ENCODE measurements around the gene BTRC.

The BTRC gene

DNA sequence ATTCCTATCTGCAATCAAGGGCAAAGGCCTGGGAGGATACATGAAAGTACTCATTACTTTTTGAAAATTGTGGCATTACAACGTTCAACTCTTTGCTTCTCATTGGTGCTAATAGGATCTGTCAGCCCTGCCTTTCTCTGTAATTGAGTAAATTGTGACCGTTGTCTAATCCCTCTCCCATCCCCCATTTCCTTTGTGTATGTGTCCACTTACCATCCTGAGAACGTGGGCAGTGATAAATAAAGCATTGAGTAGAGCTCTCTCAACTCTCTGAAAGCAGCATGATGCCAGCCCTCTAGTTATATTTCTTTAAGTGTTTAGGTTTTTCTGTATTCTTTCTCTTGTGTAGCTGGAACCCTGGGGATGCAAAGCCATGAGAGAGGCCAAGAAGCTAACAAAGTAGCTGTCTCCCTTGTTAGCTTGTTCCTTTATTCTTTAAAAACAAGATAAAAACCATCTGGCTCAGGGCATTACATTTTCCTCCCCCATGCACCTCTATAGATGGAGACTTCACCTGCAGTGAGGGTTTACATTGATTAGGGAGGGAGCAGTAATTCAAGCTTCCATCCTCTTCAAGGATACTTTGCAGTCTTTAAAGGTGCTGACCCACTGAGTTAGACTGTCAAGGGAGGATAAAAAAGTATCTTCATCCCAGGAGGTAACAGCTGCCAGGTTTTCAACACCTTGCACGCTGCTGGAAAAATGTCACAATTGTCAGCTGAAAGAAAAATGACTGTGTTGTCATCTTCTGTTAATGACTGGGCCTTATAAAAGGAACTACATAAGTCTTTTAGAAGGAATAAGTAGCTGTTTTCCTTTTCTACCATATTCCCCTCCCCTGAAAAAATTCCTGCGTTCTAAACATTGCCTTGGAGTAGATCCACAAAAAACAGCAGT is 112.3 kb downstream of the BTRC start:
- no peak overlapping the region for H3K4me3 ChIP-seq (ENCODE audit: low read length)
- H3K4me1 ChIP-seq (ENCODE audit: insufficient read depth, low read length): peaks cover 33% of the 10 kb centered on the region
- no peak overlapping the region for H3K9ac ChIP-seq (ENCODE audit: low read depth, low read length)
- H3K9me3 ChIP-seq (ENCODE audit: insufficient read depth, low read depth, low read length): no peaks in the 10 kb centered on the region
- H3K27me3 ChIP-seq (ENCODE audit: insufficient read depth, low read length): no peaks in the 10 kb centered on the region
- WGBS: 59% methylated on average over 4 of the region's 5 CpGs
- no peak overlapping the region for H3K27ac ChIP-seq (ENCODE audit: low read depth, low read length)
- no peaks in the 10 kb centered on the region for H3K36me3 ChIP-seq (ENCODE audit: insufficient read depth, low read length)

DNA sequence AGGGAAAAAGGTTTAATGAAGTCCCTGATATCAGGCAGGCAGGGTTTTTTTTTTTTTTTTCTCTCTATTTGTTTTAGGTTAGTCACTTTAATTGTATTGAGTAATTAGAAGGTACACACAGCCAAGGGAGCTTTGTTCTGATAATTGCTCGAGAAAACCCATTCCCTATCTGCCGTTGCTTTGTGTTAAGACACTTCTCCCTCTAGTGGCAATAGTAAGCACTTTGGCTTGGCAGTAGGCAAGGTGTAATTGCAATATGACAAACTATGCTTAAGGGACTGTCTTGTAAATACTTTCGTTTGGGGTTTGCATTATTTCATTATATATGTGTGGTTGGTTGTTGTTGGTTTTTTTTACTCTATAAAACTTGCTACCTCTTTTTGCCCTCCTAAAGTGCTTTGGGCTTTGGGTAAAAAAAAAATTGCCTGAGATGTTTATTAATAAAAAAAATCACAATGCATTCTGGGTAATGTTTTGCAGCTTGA is 113.4 kb downstream of the BTRC start:
- Histone ChIP-seq H3K36me3 (ENCODE audit: insufficient read depth, low read length) (no peaks in the 10 kb centered on the region), H3K9me3 (ENCODE audit: insufficient read depth, low read depth, low read length) (no peaks in the 10 kb centered on the region), H3K4me3 (ENCODE audit: low read length) (no peak overlapping the region), H3K27ac (ENCODE audit: low read depth, low read length) (no peak overlapping the region), H3K27me3 (ENCODE audit: insufficient read depth, low read length) (no peaks in the 10 kb centered on the region), H3K9ac (ENCODE audit: low read depth, low read length) (no peak overlapping the region), H3K4me1 (ENCODE audit: insufficient read depth, low read length) (peaks cover 33% of the 10 kb centered on the region)
- 8% methylated on average over 3 of the region's 3 CpGs for WGBS

DNA sequence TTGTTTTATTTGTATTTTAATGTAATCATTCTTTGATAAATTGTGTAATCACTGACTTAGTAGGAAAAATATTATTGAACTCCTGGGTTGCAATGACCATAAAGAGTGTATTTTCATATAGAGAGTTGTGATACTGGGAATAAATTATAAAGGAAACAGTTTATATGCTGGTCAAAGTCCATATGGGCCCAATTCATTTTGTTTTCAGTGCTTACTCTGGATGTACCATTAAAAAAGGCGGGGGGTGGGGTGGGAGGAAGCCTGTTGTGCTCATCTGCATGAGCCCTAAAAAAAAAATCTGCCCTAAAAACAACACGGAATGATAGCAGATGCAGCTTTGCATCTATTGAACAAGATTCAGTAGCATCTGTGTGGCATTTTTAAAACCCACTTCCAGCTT is 114.2 kb downstream of the BTRC start:
- WGBS: 75% methylated on average over 2 of the region's 2 CpGs
- Histone ChIP-seq H3K36me3 (ENCODE audit: insufficient read depth, low read length) (no peaks in the 10 kb centered on the region), H3K4me1 (ENCODE audit: insufficient read depth, low read length) (peaks cover 33% of the 10 kb centered on the region), H3K27me3 (ENCODE audit: insufficient read depth, low read length) (no peaks in the 10 kb centered on the region), H3K9ac (ENCODE audit: low read depth, low read length) (no peak overlapping the region), H3K27ac (ENCODE audit: low read depth, low read length) (no peak overlapping the region), H3K4me3 (ENCODE audit: low read length) (no peak overlapping the region), H3K9me3 (ENCODE audit: insufficient read depth, low read depth, low read length) (no peaks in the 10 kb centered on the region)

DNA sequence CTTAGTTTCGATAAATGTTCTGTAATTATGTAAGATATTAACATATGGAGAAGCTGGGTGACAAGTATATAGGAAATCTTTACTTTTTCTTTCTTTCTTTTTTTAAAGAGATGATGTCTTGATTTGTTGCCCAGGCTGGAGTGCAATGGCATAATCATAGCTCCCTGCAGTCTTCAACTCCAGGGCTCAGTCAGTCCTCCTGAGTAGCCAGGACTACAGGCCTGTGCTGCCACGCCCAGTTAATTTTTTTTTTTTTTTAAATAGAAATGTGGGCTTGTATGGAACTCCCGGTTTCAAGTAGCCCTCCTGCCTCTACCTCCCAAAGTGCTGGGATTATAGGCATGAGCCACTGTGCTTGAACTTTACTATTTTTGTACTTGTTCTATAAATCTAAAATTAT is 122.4 kb downstream of the BTRC start:
- H3K27me3 ChIP-seq (ENCODE audit: insufficient read depth, low read length): no peaks in the 10 kb centered on the region
- no peaks in the 10 kb centered on the region for H3K4me1 ChIP-seq (ENCODE audit: insufficient read depth, low read length)
- no peak overlapping the region for H3K9ac ChIP-seq (ENCODE audit: low read depth, low read length)
- no peak overlapping the region for H3K27ac ChIP-seq (ENCODE audit: low read depth, low read length)
- WGBS: 89% methylated on average over 1 of the region's 3 CpGs
- no peaks in the 10 kb centered on the region for H3K9me3 ChIP-seq (ENCODE audit: insufficient read depth, low read depth, low read length)
- peaks cover 6% of the 10 kb centered on the region; the same call in 1 of the 2 replicates for H3K36me3 ChIP-seq (ENCODE audit: insufficient read depth, low read length)
- no peak overlapping the region for H3K4me3 ChIP-seq (ENCODE audit: low read length)

DNA sequence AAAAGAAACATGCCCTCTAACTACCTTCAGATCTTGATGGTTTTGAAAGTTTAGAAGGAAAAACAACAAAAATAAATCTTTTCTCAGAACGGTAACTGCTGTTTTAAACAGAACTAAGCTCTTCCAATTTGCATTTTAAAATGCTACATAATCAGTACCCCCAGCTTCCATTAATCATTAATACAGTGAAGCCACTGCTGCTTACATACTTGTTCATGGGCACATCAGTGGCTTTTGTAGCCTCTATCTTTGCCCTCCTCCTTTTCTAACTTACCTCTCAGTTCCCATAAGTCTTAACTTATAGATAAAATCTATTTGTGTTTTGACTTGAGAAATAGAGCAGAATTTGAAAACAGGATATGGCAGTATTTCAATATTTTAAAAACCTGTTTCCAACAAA is 125.0 kb downstream of the BTRC start:
- no peak overlapping the region for H3K27ac ChIP-seq (ENCODE audit: low read depth, low read length)
- no peaks in the 10 kb centered on the region for H3K27me3 ChIP-seq (ENCODE audit: insufficient read depth, low read length)
- no peak overlapping the region for H3K9ac ChIP-seq (ENCODE audit: low read depth, low read length)
- no peak overlapping the region for H3K4me3 ChIP-seq (ENCODE audit: low read length)
- no peaks in the 10 kb centered on the region for H3K9me3 ChIP-seq (ENCODE audit: insufficient read depth, low read depth, low read length)
- H3K36me3 ChIP-seq (ENCODE audit: insufficient read depth, low read length): peaks cover 6% of the 10 kb centered on the region; the same call in 1 of the 2 replicates
- 95% methylated on average over 1 of the region's 1 CpG for WGBS
- no peaks in the 10 kb centered on the region for H3K4me1 ChIP-seq (ENCODE audit: insufficient read depth, low read length)

DNA sequence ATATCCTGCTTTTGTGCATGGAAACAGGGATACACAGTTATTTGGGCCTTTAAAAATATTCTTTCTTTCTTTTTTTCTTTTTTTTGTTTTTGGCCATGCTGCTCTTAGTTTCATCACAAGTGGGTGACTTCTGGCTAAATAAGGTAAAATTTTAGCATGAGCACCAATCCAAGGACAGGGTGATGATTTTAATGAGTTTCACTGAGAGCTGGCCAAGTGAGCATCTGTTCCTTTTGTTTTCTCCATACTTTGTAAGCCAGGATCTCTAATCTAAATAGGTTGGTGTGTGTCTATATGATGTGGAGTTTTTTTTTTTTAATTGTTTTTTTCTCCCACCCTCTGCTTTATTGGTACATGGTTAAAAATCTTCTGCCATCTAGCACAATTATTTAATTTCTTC is 127.3 kb downstream of the BTRC start:
- no peak overlapping the region for H3K9ac ChIP-seq (ENCODE audit: low read depth, low read length)
- H3K27ac ChIP-seq (ENCODE audit: low read depth, low read length): no peak overlapping the region
- H3K27me3 ChIP-seq (ENCODE audit: insufficient read depth, low read length): no peaks in the 10 kb centered on the region
- no peak overlapping the region for H3K4me3 ChIP-seq (ENCODE audit: low read length)
- H3K4me1 ChIP-seq (ENCODE audit: insufficient read depth, low read length): peaks cover 12% of the 10 kb centered on the region
- H3K9me3 ChIP-seq (ENCODE audit: insufficient read depth, low read depth, low read length): no peaks in the 10 kb centered on the region
- peaks cover 6% of the 10 kb centered on the region; the same call in 1 of the 2 replicates for H3K36me3 ChIP-seq (ENCODE audit: insufficient read depth, low read length)

DNA sequence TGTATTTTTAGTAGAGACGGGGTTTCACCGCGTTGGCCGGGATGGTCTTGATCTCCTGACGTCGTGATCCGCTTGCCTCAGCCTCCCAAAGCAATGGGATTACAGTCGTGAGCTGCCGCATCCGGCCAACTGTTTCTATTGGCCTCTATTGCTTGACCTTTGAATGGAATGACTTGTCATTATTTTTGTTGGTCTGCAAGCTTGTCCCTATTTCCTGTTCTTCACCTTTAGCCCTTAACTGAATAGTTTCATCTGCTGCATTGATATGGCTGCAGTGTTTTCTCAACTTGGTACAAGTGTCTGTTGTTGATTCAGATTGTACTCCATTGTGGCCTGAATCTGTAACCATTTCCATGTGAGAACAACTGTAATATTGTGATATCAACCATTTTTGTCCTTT is 128.6 kb downstream of the BTRC start:
- 97% methylated on average over 10 of the region's 10 CpGs for WGBS
- Histone ChIP-seq H3K9ac (ENCODE audit: low read depth, low read length) (no peak overlapping the region), H3K4me1 (ENCODE audit: insufficient read depth, low read length) (peaks cover 24% of the 10 kb centered on the region), H3K9me3 (ENCODE audit: insufficient read depth, low read depth, low read length) (no peaks in the 10 kb centered on the region), H3K27me3 (ENCODE audit: insufficient read depth, low read length) (no peaks in the 10 kb centered on the region), H3K27ac (ENCODE audit: low read depth, low read length) (no peak overlapping the region), H3K36me3 (ENCODE audit: insufficient read depth, low read length) (peaks cover 6% of the 10 kb centered on the region; the same call in 1 of the 2 replicates), H3K4me3 (ENCODE audit: low read length) (no peak overlapping the region)

DNA sequence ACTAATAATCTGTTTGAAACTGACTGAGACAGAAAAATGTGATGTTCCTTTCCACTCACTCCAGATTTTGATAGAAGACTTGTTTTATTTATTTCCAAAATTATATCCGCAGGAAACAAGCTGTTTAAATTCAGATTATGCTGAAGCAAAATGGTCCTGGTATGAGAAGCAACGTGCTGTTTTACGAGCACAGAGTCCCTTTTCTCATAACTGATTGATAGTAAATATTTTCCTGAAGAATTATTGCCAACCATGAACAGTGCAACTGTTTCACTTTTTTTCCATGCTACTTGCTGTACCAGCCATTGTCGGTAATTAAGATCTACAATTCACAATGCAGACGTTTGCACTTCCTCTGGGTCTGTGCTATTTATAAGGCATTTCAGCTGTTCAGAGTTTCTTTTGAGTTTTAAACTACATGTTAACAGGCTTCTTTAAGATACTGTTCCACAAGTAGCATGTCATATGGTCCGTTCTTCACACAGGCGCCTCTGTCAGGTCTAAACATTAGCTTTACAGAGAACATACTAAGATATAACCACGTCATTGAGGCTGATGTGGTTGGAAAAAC is 130.3 kb downstream of the BTRC start:
- WGBS: 95% methylated on average over 7 of the region's 8 CpGs
- H3K9me3 ChIP-seq (ENCODE audit: insufficient read depth, low read depth, low read length): no peaks in the 10 kb centered on the region
- H3K4me3 ChIP-seq (ENCODE audit: low read length): no peak overlapping the region
- peaks cover 6% of the 10 kb centered on the region; the same call in 1 of the 2 replicates for H3K36me3 ChIP-seq (ENCODE audit: insufficient read depth, low read length)
- H3K9ac ChIP-seq (ENCODE audit: low read depth, low read length): no peak overlapping the region
- H3K4me1 ChIP-seq (ENCODE audit: insufficient read depth, low read length): peaks cover 41% of the 10 kb centered on the region
- no peak overlapping the region for H3K27ac ChIP-seq (ENCODE audit: low read depth, low read length)
- no peaks in the 10 kb centered on the region for H3K27me3 ChIP-seq (ENCODE audit: insufficient read depth, low read length)

DNA sequence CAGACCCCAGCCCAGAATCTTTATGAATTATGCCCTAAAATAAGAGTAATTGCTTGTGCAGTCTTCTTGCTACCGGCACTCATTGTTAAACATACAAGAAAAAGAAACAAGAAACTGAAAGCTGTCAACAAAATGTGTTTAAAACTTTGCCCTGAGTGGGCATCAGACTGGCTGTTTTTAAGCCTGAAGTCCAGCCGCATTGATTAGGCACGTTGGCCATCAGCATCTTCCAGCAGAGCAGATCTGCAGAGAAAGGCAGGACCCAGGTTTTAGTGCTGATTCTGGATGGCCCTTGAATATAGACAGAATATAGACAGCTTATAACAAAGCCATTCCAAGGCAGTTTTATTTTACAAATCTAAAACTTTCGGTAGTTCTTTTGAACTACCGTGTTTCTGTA is 131.2 kb downstream of the BTRC start:
- H3K27me3 ChIP-seq (ENCODE audit: insufficient read depth, low read length): no peaks in the 10 kb centered on the region
- H3K4me3 ChIP-seq (ENCODE audit: low read length): no peak overlapping the region
- H3K9me3 ChIP-seq (ENCODE audit: insufficient read depth, low read depth, low read length): no peaks in the 10 kb centered on the region
- WGBS: 87% methylated on average over 5 of the region's 5 CpGs
- peaks cover 49% of the 10 kb centered on the region for H3K4me1 ChIP-seq (ENCODE audit: insufficient read depth, low read length)
- H3K36me3 ChIP-seq (ENCODE audit: insufficient read depth, low read length): no peaks in the 10 kb centered on the region
- H3K27ac ChIP-seq (ENCODE audit: low read depth, low read length): no peak overlapping the region
- no peak overlapping the region for H3K9ac ChIP-seq (ENCODE audit: low read depth, low read length)

DNA sequence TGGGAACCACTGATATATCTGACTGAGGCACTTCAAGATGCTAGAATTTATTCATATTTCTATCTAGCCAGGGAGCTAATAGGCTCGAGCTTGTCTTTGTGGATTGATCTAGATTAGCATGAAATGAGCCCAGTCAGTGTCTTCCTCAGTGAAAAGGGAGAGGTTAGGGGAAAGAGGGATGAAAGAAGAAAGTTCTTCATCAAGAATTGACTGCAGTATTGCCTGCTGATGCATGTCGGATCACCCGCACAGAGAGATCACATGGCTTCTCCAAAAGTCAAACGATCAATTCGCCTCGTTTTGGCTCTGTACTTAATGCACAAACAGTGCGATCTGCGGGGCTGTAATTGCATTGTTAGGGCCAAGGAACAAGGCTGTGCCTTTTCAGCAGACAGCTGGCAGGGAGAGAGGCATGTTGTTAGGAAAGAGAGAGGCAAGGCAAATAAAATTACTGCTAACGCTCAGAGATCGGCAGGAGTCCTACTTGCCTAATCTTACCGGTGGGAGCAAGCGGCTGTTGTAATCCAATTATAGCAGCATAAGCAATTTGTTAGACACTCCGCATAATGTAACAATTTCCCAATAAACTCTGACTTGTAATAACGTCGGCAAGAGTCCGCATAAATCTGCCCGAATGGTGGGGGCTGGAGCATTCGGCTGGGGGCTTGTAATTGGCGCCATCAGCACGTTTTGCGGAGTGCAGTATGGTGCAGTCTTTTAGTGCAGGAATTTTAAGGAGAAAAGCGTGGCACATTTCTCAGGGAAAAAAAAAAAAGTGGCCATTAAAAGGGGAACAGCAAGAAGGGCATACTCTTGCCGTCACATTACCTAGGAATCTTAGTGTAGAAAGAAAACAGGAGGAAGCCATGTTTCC is 132.0 kb downstream of the BTRC start:
- Histone ChIP-seq H3K9ac (ENCODE audit: low read depth, low read length) (peak overlapping the region; percentile 0; the same call in 1 of the 2 replicates), H3K27ac (ENCODE audit: low read depth, low read length) (peak overlapping the region; percentile 14; the same call in 1 of the 2 replicates), H3K4me1 (ENCODE audit: insufficient read depth, low read length) (peaks cover 52% of the 10 kb centered on the region), H3K4me3 (ENCODE audit: low read length) (peak overlapping the region; percentile 37), H3K9me3 (ENCODE audit: insufficient read depth, low read depth, low read length) (no peaks in the 10 kb centered on the region), H3K36me3 (ENCODE audit: insufficient read depth, low read length) (no peaks in the 10 kb centered on the region), H3K27me3 (ENCODE audit: insufficient read depth, low read length) (no peaks in the 10 kb centered on the region)
- 50% methylated on average over 23 of the region's 23 CpGs for WGBS

DNA sequence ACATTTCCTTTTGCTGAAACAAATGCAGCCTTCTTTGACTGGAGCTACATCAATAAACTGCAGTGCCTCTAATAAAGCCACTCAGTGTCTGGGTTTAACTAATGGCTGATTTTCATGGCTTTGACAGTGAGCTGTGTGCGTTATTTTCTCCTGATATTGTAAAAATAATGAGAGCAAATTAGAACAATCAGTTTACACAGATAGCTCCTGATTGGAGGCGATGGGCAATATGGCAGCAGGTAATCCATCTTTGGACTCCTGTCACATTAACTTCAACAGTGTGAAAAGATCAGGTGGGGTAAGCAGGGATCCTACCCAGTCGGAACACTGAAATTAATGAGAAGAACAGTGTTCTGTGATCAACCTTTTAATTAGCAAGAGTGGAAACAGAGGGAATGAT is 133.4 kb downstream of the BTRC start:
- no peak overlapping the region for H3K27ac ChIP-seq (ENCODE audit: low read depth, low read length)
- no peaks in the 10 kb centered on the region for H3K27me3 ChIP-seq (ENCODE audit: insufficient read depth, low read length)
- no peak overlapping the region for H3K4me3 ChIP-seq (ENCODE audit: low read length)
- no peaks in the 10 kb centered on the region for H3K36me3 ChIP-seq (ENCODE audit: insufficient read depth, low read length)
- WGBS: 96% methylated on average over 3 of the region's 3 CpGs
- H3K9ac ChIP-seq (ENCODE audit: low read depth, low read length): no peak overlapping the region
- peaks cover 52% of the 10 kb centered on the region for H3K4me1 ChIP-seq (ENCODE audit: insufficient read depth, low read length)
- no peaks in the 10 kb centered on the region for H3K9me3 ChIP-seq (ENCODE audit: insufficient read depth, low read depth, low read length)

Measured in HUES64 (cell line).